Measurements from ENCODE around the gene CENPE.

The CENPE gene

GRCh38 chr4:103136671-103137445, 61.3 kb downstream of the CENPE start:
- no peak for TF ChIP-seq CTCF (conservative IDR thresholded peaks at IDR 0.05; ENCODE audit: low read depth)
- no peak overlapping the region for H3K27ac ChIP-seq
- POLR2A ChIA-PET (ENCODE audit: low non-redundant PET): no interaction called here
- CTCF ChIA-PET: interaction anchor here (0.6 kb wide), 1 partner anchor 58 kb away, joined by 3 read pairs; no protein-coding TSS in a partner anchor
- no peak for DNase-seq (ENCODE audit: low spot score)

GRCh38 chr4:103129174-103129573, 69.0 kb downstream of the CENPE start:
- POLR2A ChIA-PET (ENCODE audit: low non-redundant PET): no interaction called here
- DNase-seq (ENCODE audit: low spot score): no peak
- no peak overlapping the region for H3K27ac ChIP-seq
- CTCF ChIA-PET: no interaction called here
- no peak for TF ChIP-seq CTCF (conservative IDR thresholded peaks at IDR 0.05; ENCODE audit: low read depth)

- ChIA-PET CTCF (interaction anchor here (0.7 kb wide), 1 partner anchor 1925 kb away, joined by 3 read pairs; no protein-coding TSS in a partner anchor), POLR2A (ENCODE audit: low non-redundant PET) (no interaction called here)
- H3K27ac ChIP-seq: no peak overlapping the region
- DNase-seq (ENCODE audit: low spot score): no peak
- no peak for TF ChIP-seq CTCF (conservative IDR thresholded peaks at IDR 0.05; ENCODE audit: low read depth)
These were observed 72.0 kb downstream of the CENPE start for GRCh38 chr4:103126126-103126525.

GRCh38 chr4:103123114-103123513, 75.0 kb downstream of the CENPE start:
- CTCF ChIA-PET: no interaction called here
- DNase-seq (ENCODE audit: low spot score): no peak
- TF ChIP-seq CTCF (conservative IDR thresholded peaks at IDR 0.05; ENCODE audit: low read depth): no peak
- H3K27ac ChIP-seq: no peak overlapping the region
- POLR2A ChIA-PET (ENCODE audit: low non-redundant PET): no interaction called here

- CTCF ChIA-PET: no interaction called here
- no peak for DNase-seq (ENCODE audit: low spot score)
- POLR2A ChIA-PET (ENCODE audit: low non-redundant PET): no interaction called here
These were observed 80.0 kb downstream of the CENPE start for GRCh38 chr4:103118166-103118565.

GRCh38 chr4:103111598-103111997, 86.5 kb downstream of the CENPE start:
- no peak for TF ChIP-seq CTCF (conservative IDR thresholded peaks at IDR 0.05; ENCODE audit: low read depth)
- ChIA-PET CTCF (no interaction called here), POLR2A (ENCODE audit: low non-redundant PET) (no interaction called here)
- no peak overlapping the region for H3K27ac ChIP-seq
- no peak for DNase-seq (ENCODE audit: low spot score)

More at GRCh38 chr4:103118166-103118565, 80.0 kb downstream of the CENPE start:
- no peak for TF ChIP-seq CTCF (conservative IDR thresholded peaks at IDR 0.05; ENCODE audit: low read depth)
- H3K27ac ChIP-seq: no peak overlapping the region
